ENCODE measurements around the gene EPHX1. TPM values are rescaled to one million over a fixed set of nuclear protein-coding genes. Genes with fewer than 3 reads are reported as not detected.
"Not testable (repeated sequence)": the region's sequence is repeated elsewhere in the genome, so short reads cannot be mapped to it uniquely, and the experiment has no call there.

Gene EPHX1
- total RNA-seq, 2 donors from 2014 or later, result 151 to 232 TPM

DNA sequence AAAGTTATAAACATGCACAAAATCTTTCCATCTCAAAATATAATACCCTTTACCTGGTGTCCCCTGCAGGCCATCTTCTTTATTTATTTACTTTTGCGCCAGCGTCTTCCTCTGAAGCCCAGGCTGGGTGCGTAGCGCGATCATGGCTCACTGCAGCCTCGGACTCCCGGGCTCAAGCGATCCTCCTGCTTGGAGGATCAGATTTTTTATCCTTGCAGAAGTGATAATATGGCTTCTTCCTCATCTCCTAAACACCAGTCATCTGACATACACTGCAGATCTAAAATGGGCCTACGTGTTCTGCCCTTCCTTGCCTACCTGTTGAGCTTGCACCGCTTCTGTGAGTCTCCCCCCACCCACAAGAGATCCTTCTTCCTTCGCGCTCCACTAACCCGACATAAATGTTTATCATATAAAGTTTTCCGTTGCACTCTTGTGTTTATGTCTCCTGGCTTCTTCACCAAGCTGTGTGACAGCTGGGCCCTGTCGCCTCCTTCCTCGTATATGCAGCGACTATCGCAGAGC lies 32.8 kb upstream of the EPHX1 start:
- H3K27ac ChIP-seq, result peak overlapping the region; percentile 92 to 96
- WGBS, result 8% methylated on average over 18 of the region's 18 CpGs

DNA sequence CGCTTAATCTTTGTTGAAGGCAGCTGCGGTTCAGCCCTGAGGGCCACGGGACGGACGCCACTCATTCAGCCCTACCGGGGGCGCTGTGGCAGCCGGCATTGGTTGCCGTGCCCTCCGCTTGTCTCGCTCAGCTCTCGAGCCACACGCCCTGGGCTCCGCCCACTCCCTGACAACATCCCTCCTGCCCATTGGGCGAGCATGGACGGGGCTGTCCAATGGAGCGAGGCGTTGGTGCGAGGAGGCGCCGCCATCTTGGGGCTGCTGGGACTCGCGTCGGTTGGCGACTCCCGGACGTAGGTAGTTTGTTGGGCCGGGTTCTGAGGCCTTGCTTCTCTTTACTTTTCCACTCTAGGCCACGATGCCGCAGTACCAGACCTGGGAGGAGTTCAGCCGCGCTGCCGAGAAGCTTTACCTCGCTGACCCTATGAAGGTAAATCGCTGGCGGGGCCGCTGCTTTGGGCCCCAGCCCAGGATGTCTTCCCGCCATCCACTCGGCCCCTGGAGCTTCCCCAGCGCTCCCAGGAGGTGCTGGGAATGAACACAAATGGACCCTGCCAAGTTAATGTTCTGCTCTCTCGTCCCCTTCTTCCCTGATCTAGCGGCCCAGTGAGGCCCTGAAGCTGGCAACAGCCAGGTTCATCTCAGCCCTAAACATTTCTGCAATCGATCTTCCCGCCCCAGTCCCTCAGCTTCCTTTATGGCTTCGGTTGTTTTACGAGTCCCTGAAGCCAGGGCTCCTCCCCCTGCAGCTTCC lies 32.2 kb upstream of the EPHX1 start, which contains the start of gene SRP9:
SRP9 (plus strand) TSS at position 244 of the 754 bp plus-strand sequence; CDS start at position 359, 115 bp downstream.
- H3K36me3 ChIP-seq, result no peaks in the 10 kb centered on the region
- H3K27me3 ChIP-seq (replicated peaks; ENCODE audit: insufficient read depth), result no peaks in the 10 kb centered on the region
- intact Hi-C loops (cut with DNase I), result loop anchor here (2.0 to 5.0 kb wide), 4 partner anchors 33 to 303 kb away; partner anchors contain the start of gene EPHX1
- H3K4me1 ChIP-seq (replicated peaks), result peaks cover 10% of the 10 kb centered on the region
- DNase-seq (ENCODE audit: low spot score), result peak; percentile 98
- no peaks in the 10 kb centered on the region for H3K9me3 ChIP-seq
- peak within 1 kb of the TSS; percentile 65 to 70 for H3K4me3 ChIP-seq
- WGBS, result under 1% methylated on average over 46 of the region's 46 CpGs
- H3K27ac ChIP-seq, result peak within 1 kb of the TSS; percentile 92 to 96
- TF ChIP-seq, protein P1, sequence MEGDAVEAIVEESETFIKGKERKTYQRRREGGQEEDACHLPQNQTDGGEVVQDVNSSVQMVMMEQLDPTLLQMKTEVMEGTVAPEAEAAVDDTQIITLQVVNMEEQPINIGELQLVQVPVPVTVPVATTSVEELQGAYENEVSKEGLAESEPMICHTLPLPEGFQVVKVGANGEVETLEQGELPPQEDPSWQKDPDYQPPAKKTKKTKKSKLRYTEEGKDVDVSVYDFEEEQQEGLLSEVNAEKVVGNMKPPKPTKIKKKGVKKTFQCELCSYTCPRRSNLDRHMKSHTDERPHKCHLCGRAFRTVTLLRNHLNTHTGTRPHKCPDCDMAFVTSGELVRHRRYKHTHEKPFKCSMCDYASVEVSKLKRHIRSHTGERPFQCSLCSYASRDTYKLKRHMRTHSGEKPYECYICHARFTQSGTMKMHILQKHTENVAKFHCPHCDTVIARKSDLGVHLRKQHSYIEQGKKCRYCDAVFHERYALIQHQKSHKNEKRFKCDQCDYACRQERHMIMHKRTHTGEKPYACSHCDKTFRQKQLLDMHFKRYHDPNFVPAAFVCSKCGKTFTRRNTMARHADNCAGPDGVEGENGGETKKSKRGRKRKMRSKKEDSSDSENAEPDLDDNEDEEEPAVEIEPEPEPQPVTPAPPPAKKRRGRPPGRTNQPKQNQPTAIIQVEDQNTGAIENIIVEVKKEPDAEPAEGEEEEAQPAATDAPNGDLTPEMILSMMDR (IDR thresholded peaks at IDR 0.05), result peak; percentile 81 to 96 (median 90)
- peak; percentile 96 for TF ChIP-seq POLR2AphosphoS5 (IDR thresholded peaks at IDR 0.05)
- peak; percentile 69 for TF ChIP-seq POLR2A (IDR thresholded peaks at IDR 0.05)

More for the DNA sequence above, 32.8 kb upstream of the EPHX1 start:
- Histone ChIP-seq H3K4me3 (peak overlapping the region; percentile 65 to 70), H3K4me1 (replicated peaks) (peaks cover 11% of the 10 kb centered on the region), H3K27me3 (replicated peaks; ENCODE audit: insufficient read depth) (no peaks in the 10 kb centered on the region), H3K36me3 (no peaks in the 10 kb centered on the region), H3K9me3 (no peaks in the 10 kb centered on the region)
- no peak for DNase-seq (ENCODE audit: low spot score)
- TF ChIP-seq POLR2AphosphoS5 (IDR thresholded peaks at IDR 0.05) (no peak), POLR2A (IDR thresholded peaks at IDR 0.05) (no peak)
- TF ChIP-seq, protein P1 (IDR thresholded peaks at IDR 0.05), result no peak
- intact Hi-C loops (cut with DNase I), result loop anchor here (2.0 to 5.0 kb wide), 2 partner anchors 135 to 302 kb away; no protein-coding TSS in a partner anchor

DNA sequence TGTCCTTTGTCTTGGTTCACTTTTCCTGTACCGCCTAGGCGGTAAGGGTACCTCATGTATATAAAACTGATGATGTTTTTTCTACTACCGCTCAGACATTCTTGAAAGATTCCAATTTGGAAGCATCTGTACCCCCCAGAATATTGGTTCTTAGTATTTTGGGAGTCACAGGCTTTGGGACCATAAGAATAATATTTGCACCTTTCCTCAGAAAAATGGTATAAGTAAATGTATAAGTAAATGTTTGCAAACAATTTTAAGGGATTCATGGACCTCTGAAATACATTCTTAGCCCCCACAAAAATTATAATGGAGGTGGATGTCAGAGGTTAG lies 31.6 kb upstream of the EPHX1 start:
- Histone ChIP-seq H3K27me3 (replicated peaks; ENCODE audit: insufficient read depth) (no peaks in the 10 kb centered on the region), H3K36me3 (no peaks in the 10 kb centered on the region), H3K27ac (peak overlapping the region; percentile 92 to 96), H3K4me1 (replicated peaks) (peaks cover 10% of the 10 kb centered on the region), H3K9me3 (no peaks in the 10 kb centered on the region), H3K4me3 (peak overlapping the region; percentile 65 to 70)
- no peak for DNase-seq (ENCODE audit: low spot score)
- 0% methylated on average over 3 of the region's 3 CpGs for WGBS
- TF ChIP-seq POLR2A (IDR thresholded peaks at IDR 0.05) (no peak), POLR2AphosphoS5 (IDR thresholded peaks at IDR 0.05) (no peak)
- TF ChIP-seq, protein P1 (IDR thresholded peaks at IDR 0.05), result no peak
- intact Hi-C loops (cut with DNase I), result loop anchor here (2.0 to 5.0 kb wide), 3 partner anchors 32 to 134 kb away; partner anchors contain the start of gene EPHX1

DNA sequence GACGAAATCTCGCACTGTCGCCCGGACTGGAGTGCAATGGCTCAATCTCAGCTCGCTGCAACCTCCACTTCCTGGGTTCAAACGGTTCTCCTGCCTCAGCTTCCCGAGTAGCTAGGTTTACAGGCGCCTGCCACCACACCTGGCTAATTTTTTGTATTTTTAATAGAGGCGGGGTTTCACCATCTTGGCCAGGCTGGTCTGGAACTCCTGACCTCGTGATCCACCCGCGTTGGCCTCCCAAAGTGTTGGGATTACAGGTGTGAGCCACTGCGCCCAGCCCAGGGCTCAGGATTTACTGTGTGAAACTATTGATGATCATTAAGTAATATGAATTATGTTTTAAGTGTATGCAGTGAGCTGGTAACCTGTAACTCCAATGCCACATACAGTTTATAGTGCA lies 30.8 kb upstream of the EPHX1 start:
- H3K4me1 ChIP-seq (replicated peaks); H3K36me3 ChIP-seq; DNase-seq (ENCODE audit: low spot score); H3K27me3 ChIP-seq (replicated peaks; ENCODE audit: insufficient read depth); H3K27ac ChIP-seq; H3K9me3 ChIP-seq: not testable (repeated sequence)
- H3K4me3 ChIP-seq, result peak overlapping the region in 1 of 2 donors; percentile 70
- 36% methylated on average over 13 of the region's 13 CpGs for WGBS
- intact Hi-C loops (cut with DNase I), result loop anchor here (2.0 to 5.0 kb wide), 3 partner anchors 32 to 133 kb away; partner anchors contain the start of gene EPHX1

DNA sequence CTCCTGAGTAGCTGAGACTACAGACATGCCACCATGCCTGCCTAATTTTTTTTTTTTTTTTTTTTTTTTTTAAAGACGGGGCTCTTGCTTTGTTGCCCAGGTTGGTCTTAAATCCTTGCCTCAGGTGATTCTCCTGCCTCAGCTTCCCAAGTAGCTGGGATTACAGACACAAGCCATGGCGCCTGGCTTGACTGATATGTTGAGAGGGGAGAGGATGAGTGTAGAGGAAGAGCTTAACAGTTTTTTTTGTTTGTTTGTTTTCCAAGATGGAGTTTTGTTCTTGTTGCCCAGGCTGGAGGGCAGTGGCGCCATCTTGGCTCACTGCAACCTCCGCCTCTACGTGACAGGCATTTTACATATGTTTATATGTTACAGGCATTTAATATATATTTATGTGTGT lies 29.8 kb upstream of the EPHX1 start:
- DNase-seq (ENCODE audit: low spot score), result no peak
- intact Hi-C loops (cut with DNase I), result no loop called here
- Histone ChIP-seq H3K4me1 (replicated peaks) (peaks cover 10% of the 10 kb centered on the region), H3K27me3 (replicated peaks; ENCODE audit: insufficient read depth) (no peaks in the 10 kb centered on the region), H3K9me3 (no peaks in the 10 kb centered on the region), H3K36me3 (no peaks in the 10 kb centered on the region), H3K27ac (no peak overlapping the region), H3K4me3 (no peak overlapping the region)
- WGBS, result 80% methylated on average over 5 of the region's 5 CpGs
- TF ChIP-seq, protein P1 (IDR thresholded peaks at IDR 0.05), result no peak
- TF ChIP-seq POLR2A (IDR thresholded peaks at IDR 0.05), result no peak
- TF ChIP-seq POLR2AphosphoS5 (IDR thresholded peaks at IDR 0.05), result no peak
